B cell (primary cell): ENCODE results near the gene PTRH1.

Experiments used
- CTCF ChIP-seq: fragments of 200-600 bp; IDR thresholded peaks from one replicate; pipeline ENCODE4 v1.8.0; 2022; ENCODE audit warnings: antibody characterized with exemption, mild to moderate bottlenecking
- EZH2 ChIP-seq: IDR thresholded peaks from 2 replicates; pipeline ENCODE4 v1.6.1; 2012; ENCODE audit warnings: borderline replicate concordance, low read depth, mild to moderate bottlenecking, moderate library complexity, low read length; ENCODE audit not compliant: insufficient read depth, poor library complexity, severe bottlenecking

GRCh38 chr9:127724012-127724411 is 8.5 kb upstream of the PTRH1 start:
- TF ChIP-seq CTCF (no peak), EZH2 (no peak)
